Measurements from ENCODE around the gene PBX4.

Gene PBX4

GRCh38 chr19:19626516-19627472 is 8.3 kb upstream of the PBX4 start:
- H3K4me3 ChIP-seq (ENCODE audit: low read depth, low read length): no peak overlapping the region
- DNase-seq (ENCODE audit: low read depth): no peak

GRCh38 chr19:19624032-19624570 is 5.6 kb upstream of the PBX4 start:
- TF ChIP-seq MYC (IDR thresholded peaks at IDR 0.05; ENCODE audit: low read depth, low read length) (no peak), MAX (IDR thresholded peaks at IDR 0.05; ENCODE audit: low read depth, low read length) (no peak), POLR2A (IDR thresholded peaks at IDR 0.05; ENCODE audit: extremely low read depth, insufficient read length) (no peak), CTCF (IDR thresholded peaks at IDR 0.05; ENCODE audit: low read depth, low read length) (no peak)
- no peak overlapping the region for H3K4me3 ChIP-seq (ENCODE audit: low read depth, low read length)
- no peak for DNase-seq (ENCODE audit: low read depth)

More at GRCh38 chr19:19626516-19627472, 8.3 kb upstream of the PBX4 start:
- TF ChIP-seq MYC (IDR thresholded peaks at IDR 0.05; ENCODE audit: low read depth, low read length) (no peak), POLR2A (IDR thresholded peaks at IDR 0.05; ENCODE audit: extremely low read depth, insufficient read length) (no peak), MAX (IDR thresholded peaks at IDR 0.05; ENCODE audit: low read depth, low read length) (no peak), CTCF (IDR thresholded peaks at IDR 0.05; ENCODE audit: low read depth, low read length) (no peak)

DNA sequence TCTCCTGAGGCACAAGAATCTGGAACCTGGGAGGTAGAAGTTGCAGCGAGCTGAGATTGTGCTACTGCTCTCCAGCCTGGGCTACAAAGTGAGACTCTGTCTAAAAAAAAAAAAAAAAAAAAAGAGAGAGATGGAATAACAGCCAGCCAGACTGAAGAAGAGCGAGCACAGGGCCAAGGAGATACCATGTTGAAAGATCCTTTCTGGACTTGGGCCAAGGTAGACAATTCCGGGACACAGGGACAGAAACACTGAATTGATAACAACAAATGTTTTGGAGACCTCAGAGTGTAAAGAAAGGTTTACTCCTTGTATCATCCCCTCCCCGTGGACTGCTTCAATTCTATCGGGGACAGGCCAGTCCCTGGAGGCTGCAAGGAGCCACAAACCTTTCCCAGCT is 4.9 kb upstream of the PBX4 start:
- H3K4me3 ChIP-seq (ENCODE audit: low read depth, low read length): no peak overlapping the region
- TF ChIP-seq MYC (IDR thresholded peaks at IDR 0.05; ENCODE audit: low read depth, low read length): no peak
- no peak for TF ChIP-seq POLR2A (IDR thresholded peaks at IDR 0.05; ENCODE audit: extremely low read depth, insufficient read length)
- no peak for TF ChIP-seq MAX (IDR thresholded peaks at IDR 0.05; ENCODE audit: low read depth, low read length)
- no peak for TF ChIP-seq CTCF (IDR thresholded peaks at IDR 0.05; ENCODE audit: low read depth, low read length)
- no peak for DNase-seq (ENCODE audit: low read depth)

- H3K4me3 ChIP-seq (ENCODE audit: low read depth, low read length): no peak overlapping the region
- DNase-seq (ENCODE audit: low read depth): no peak
- TF ChIP-seq MYC (IDR thresholded peaks at IDR 0.05; ENCODE audit: low read depth, low read length): no peak
- no peak for TF ChIP-seq CTCF (IDR thresholded peaks at IDR 0.05; ENCODE audit: low read depth, low read length)
- TF ChIP-seq POLR2A (IDR thresholded peaks at IDR 0.05; ENCODE audit: extremely low read depth, insufficient read length): no peak
- TF ChIP-seq MAX (IDR thresholded peaks at IDR 0.05; ENCODE audit: low read depth, low read length): no peak
Observed at GRCh38 chr19:19619849-19620210, 1.3 kb upstream of the PBX4 start.

- no peak for DNase-seq (ENCODE audit: low read depth)
- TF ChIP-seq MAX (IDR thresholded peaks at IDR 0.05; ENCODE audit: low read depth, low read length) (no peak), POLR2A (IDR thresholded peaks at IDR 0.05; ENCODE audit: extremely low read depth, insufficient read length) (no peak), MYC (IDR thresholded peaks at IDR 0.05; ENCODE audit: low read depth, low read length) (no peak), CTCF (IDR thresholded peaks at IDR 0.05; ENCODE audit: low read depth, low read length) (no peak)
- no peak overlapping the region for H3K4me3 ChIP-seq (ENCODE audit: low read depth, low read length)
Observed at GRCh38 chr19:19619181-19619848, 828 bp upstream of the PBX4 start.

Measured in NB4 (cell line).